WTC11 (cell line): ENCODE results near the gene HNRNPLL. TPM values are rescaled to one million over a fixed set of nuclear protein-coding genes. Genes with fewer than 3 reads are reported as not detected.

Experiments
- ATAC-seq: fragments of 200-7000 bp; cut with Tn5 transposase; 2 replicates; pipeline ENCODE4 v1.10.0; 2021; ENCODE audit warnings: mild to moderate bottlenecking, moderate library complexity
- CTCF ChIA-PET: fragments of 300-600 bp; sonication (Branson Sonifier 250); formaldehyde crosslinking; loops from one replicate; lab custom pipeline; 2021; ENCODE audit warnings: antibody characterized with exemption; lab: Charles Lee
- POLR2A ChIA-PET: fragments of 350-600 bp; sonication (Branson Sonifier 250); formaldehyde crosslinking; loops from one replicate; lab custom pipeline; 2021; ENCODE audit warnings: antibody characterized with exemption; lab: Charles Lee
- DNase-seq: peaks from one replicate; pipeline ENCODE4 v3.0.0; 2021; ENCODE audit warnings: low spot score
- H3K27ac Mint-ChIP-seq: 2 replicates; pipeline ENCODE4 v1.8.0; 2021; ENCODE audit warnings: mixed read lengths
- H3K27me3 Mint-ChIP-seq: 2 replicates; pipeline ENCODE4 v1.8.0; 2021; ENCODE audit warnings: low read depth, mild to moderate bottlenecking, moderate library complexity, mixed read lengths
- H3K36me3 Mint-ChIP-seq: 2 replicates; pipeline ENCODE4 v1.8.0; 2021; ENCODE audit warnings: mixed read lengths
- H3K4me1 Mint-ChIP-seq: 2 replicates; pipeline ENCODE4 v1.8.0; 2022; ENCODE audit warnings: mixed read lengths
- H3K4me3 Mint-ChIP-seq: 2 replicates; pipeline ENCODE4 v1.8.0; 2021; ENCODE audit warnings: mild to moderate bottlenecking, moderate library complexity, mixed read lengths
- H3K9me3 Mint-ChIP-seq: 2 replicates; pipeline ENCODE4 v1.8.0; 2021; ENCODE audit warnings: mixed read lengths
- AR ChIP-seq: fragments of 250-450 bp; sonication (Bioruptor Pico); IDR thresholded peaks from 2 replicates; pipeline ENCODE4 v1.9.0; 2021; ENCODE audit warnings: mild to moderate bottlenecking
- E2F1 ChIP-seq: sonication (generic); formaldehyde crosslinking; IDR thresholded peaks from 2 replicates; pipeline ENCODE4 v1.8.0; 2022; ENCODE audit warnings: mild to moderate bottlenecking, missing genetic modification reagents
- EMX1 ChIP-seq: fragments of 250-450 bp; sonication (Bioruptor Pico); IDR thresholded peaks from 2 replicates; pipeline ENCODE4 v1.8.0; 2021; ENCODE audit warnings: mild to moderate bottlenecking
- FOXK1 ChIP-seq: sonication (generic); formaldehyde crosslinking; IDR thresholded peaks from 2 replicates; pipeline ENCODE4 v1.8.0; 2022; ENCODE audit warnings: mild to moderate bottlenecking, moderate library complexity, missing genetic modification reagents
- JUN ChIP-seq: sonication (generic); formaldehyde crosslinking; IDR thresholded peaks from 2 replicates; pipeline ENCODE4 v1.8.0; 2023; ENCODE audit warnings: mild to moderate bottlenecking, missing genetic modification reagents
- KAT7 ChIP-seq: sonication (generic); formaldehyde crosslinking; IDR thresholded peaks from 2 replicates; pipeline ENCODE4 v1.8.1; 2023; ENCODE audit warnings: missing genetic modification reagents, mild to moderate bottlenecking, borderline replicate concordance
- MXD4 ChIP-seq: fragments of 250-450 bp; sonication (Bioruptor Pico); IDR thresholded peaks from 2 replicates; pipeline ENCODE4 v1.8.0; 2021; ENCODE audit warnings: mild to moderate bottlenecking, moderate library complexity, borderline replicate concordance
- NFE2L1 ChIP-seq: sonication (generic); formaldehyde crosslinking; IDR thresholded peaks from 2 replicates; pipeline ENCODE4 v1.8.1; 2023; ENCODE audit warnings: missing genetic modification reagents
- NR2C2 ChIP-seq: sonication (generic); formaldehyde crosslinking; IDR thresholded peaks from 2 replicates; pipeline ENCODE4 v1.8.0; 2022; ENCODE audit warnings: mild to moderate bottlenecking, missing genetic modification reagents
- PRRX2 ChIP-seq: fragments of 250-450 bp; sonication (Bioruptor Pico); IDR thresholded peaks from 2 replicates; pipeline ENCODE4 v1.8.0; 2021; ENCODE audit warnings: mild to moderate bottlenecking
- SOX15 ChIP-seq: fragments of 250-450 bp; sonication (Bioruptor Pico); IDR thresholded peaks from 2 replicates; pipeline ENCODE4 v1.9.0; 2021; ENCODE audit warnings: mild to moderate bottlenecking
- STAT6 ChIP-seq: sonication (generic); formaldehyde crosslinking; conservative IDR thresholded peaks from 2 replicates; pipeline ENCODE4 v1.8.1; 2023; ENCODE audit warnings: mild to moderate bottlenecking, low read depth, missing genetic modification reagents, moderate library complexity
- TEAD1 ChIP-seq: sonication (generic); formaldehyde crosslinking; IDR thresholded peaks from 2 replicates; pipeline ENCODE4 v1.8.0; 2022; ENCODE audit warnings: mild to moderate bottlenecking, missing genetic modification reagents
- TEAD4 ChIP-seq: sonication (generic); formaldehyde crosslinking; IDR thresholded peaks from 2 replicates; pipeline ENCODE4 v1.8.0; 2022; ENCODE audit warnings: mild to moderate bottlenecking, missing genetic modification reagents
- ZNF423 ChIP-seq: fragments of 250-450 bp; sonication (Bioruptor Pico); IDR thresholded peaks from 2 replicates; pipeline ENCODE4 v2.1.2; 2022; ENCODE audit warnings: mild to moderate bottlenecking, moderate library complexity
- ZNF532 ChIP-seq: fragments of 250-450 bp; sonication (Bioruptor Pico); IDR thresholded peaks from 2 replicates; pipeline ENCODE4 v1.9.0; 2021; ENCODE audit warnings: mild to moderate bottlenecking, borderline replicate concordance
- total RNA-seq: library from RNA; stranded (reverse); gene quantifications from 3 replicates; pipeline ENCODE4 v1.2.3, GENCODE V29; 2021
- TF ChIP-seq, protein P1 (sequence below): fragments of 250-450 bp; sonication (Bioruptor Pico); IDR thresholded peaks from 2 replicates; pipeline ENCODE4 v1.9.0; 2021; ENCODE audit warnings: mild to moderate bottlenecking
- TF ChIP-seq, protein P2 (sequence below): sonication (generic); formaldehyde crosslinking; IDR thresholded peaks from 2 replicates; pipeline ENCODE4 v1.8.0; 2022; ENCODE audit warnings: mild to moderate bottlenecking, missing genetic modification reagents

The HNRNPLL gene
- total RNA-seq, 1 experiment from 2014 or later: 65.3 TPM

GRCh38 chr2:38580115-38580636 lies 22.6 kb downstream of the HNRNPLL start (continued):
- TF ChIP-seq STAT6 (CRISPR knock-in tag): no peak
- TF ChIP-seq, protein P1, sequence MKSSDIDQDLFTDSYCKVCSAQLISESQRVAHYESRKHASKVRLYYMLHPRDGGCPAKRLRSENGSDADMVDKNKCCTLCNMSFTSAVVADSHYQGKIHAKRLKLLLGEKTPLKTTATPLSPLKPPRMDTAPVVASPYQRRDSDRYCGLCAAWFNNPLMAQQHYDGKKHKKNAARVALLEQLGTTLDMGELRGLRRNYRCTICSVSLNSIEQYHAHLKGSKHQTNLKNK (CRISPR knock-in tag): no peak

- DNase-seq (no peak), ATAC-seq (no peak)
- CTCF ChIA-PET: interaction anchor here (1.3 to 1.9 kb wide), 2 partner anchors 46 to 163 kb away, joined by 4 to 7 read pairs; no protein-coding TSS in a partner anchor
- Mint-ChIP-seq H3K36me3 (peaks cover 31% of the 10 kb centered on the region), H3K4me3 (no peak overlapping the region), H3K27me3 (no peaks in the 10 kb centered on the region), H3K9me3 (no peaks in the 10 kb centered on the region), H3K27ac (peak overlapping the region; percentile 80), H3K4me1 (peaks cover 38% of the 10 kb centered on the region)
- POLR2A ChIA-PET: no interaction called here
- TF ChIP-seq TEAD4 (CRISPR knock-in tag): no peak
- no peak for TF ChIP-seq TEAD1 (CRISPR knock-in tag)
- no peak for TF ChIP-seq KAT7
- no peak for TF ChIP-seq JUN
- no peak for TF ChIP-seq E2F1 (CRISPR knock-in tag)
These were observed 23.9 kb downstream of the HNRNPLL start for GRCh38 chr2:38578832-38579231.

GRCh38 chr2:38574278-38574677 lies 28.4 kb downstream of the HNRNPLL start:
- peaks cover 40% of the 10 kb centered on the region for H3K36me3 Mint-ChIP-seq
- CTCF ChIA-PET: interaction anchor here (0.5 to 1.6 kb wide), 2 partner anchors 19 to 44 kb away, joined by 3 read pairs; no protein-coding TSS in a partner anchor
- TF ChIP-seq NR2C2: no peak
- TF ChIP-seq JUN: no peak
- no peak for TF ChIP-seq SOX15 (CRISPR knock-in tag)
- no peak for TF ChIP-seq ZNF423 (CRISPR knock-in tag)
- TF ChIP-seq MXD4 (CRISPR knock-in tag): no peak
- TF ChIP-seq AR (CRISPR knock-in tag): no peak
- TF ChIP-seq PRRX2 (CRISPR knock-in tag): no peak

DNA sequence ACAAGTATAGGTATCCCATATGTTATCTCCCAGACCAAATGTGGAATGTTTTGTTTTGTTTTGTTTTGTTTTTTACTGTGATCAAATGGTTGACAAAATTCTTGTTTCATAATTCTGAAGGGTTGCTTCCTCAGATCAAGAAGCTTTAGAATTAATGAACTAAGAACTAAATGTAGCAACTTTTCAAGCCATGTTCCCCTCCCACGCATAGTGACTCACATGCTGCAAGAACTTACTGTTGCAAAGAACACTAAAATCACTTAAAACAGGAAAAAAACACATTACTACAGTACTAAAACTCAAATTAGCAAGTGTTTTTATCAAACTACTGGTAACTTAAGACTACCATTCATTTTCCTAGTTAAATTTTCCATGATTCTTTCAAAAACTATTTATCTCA lies 30.6 kb downstream of the HNRNPLL start:
- ATAC-seq: no peak
- DNase-seq: no peak
- Mint-ChIP-seq H3K4me3 (no peak overlapping the region), H3K36me3 (peaks cover 52% of the 10 kb centered on the region), H3K9me3 (no peaks in the 10 kb centered on the region), H3K27ac (no peak overlapping the region), H3K27me3 (no peaks in the 10 kb centered on the region), H3K4me1 (no peaks in the 10 kb centered on the region; the same call in 1 of the 2 replicates)
- ChIA-PET POLR2A (no interaction called here), CTCF (interaction anchor here (0.9 to 1.6 kb wide), 2 partner anchors 9 to 154 kb away, joined by 4 read pairs; no protein-coding TSS in a partner anchor)
- TF ChIP-seq, protein P2, sequence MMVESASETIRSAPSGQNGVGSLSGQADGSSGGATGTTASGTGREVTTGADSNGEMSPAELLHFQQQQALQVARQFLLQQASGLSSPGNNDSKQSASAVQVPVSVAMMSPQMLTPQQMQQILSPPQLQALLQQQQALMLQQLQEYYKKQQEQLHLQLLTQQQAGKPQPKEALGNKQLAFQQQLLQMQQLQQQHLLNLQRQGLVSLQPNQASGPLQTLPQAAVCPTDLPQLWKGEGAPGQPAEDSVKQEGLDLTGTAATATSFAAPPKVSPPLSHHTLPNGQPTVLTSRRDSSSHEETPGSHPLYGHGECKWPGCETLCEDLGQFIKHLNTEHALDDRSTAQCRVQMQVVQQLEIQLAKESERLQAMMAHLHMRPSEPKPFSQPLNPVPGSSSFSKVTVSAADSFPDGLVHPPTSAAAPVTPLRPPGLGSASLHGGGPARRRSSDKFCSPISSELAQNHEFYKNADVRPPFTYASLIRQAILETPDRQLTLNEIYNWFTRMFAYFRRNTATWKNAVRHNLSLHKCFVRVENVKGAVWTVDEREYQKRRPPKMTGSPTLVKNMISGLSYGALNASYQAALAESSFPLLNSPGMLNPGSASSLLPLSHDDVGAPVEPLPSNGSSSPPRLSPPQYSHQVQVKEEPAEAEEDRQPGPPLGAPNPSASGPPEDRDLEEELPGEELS (CRISPR knock-in tag): no peak
- TF ChIP-seq NFE2L1 (CRISPR knock-in tag) (no peak), FOXK1 (no peak), EMX1 (CRISPR knock-in tag) (no peak), ZNF532 (no peak)

More at GRCh38 chr2:38574278-38574677, 28.4 kb downstream of the HNRNPLL start:
- Mint-ChIP-seq H3K4me3 (no peak overlapping the region), H3K27me3 (no peaks in the 10 kb centered on the region), H3K4me1 (peaks cover 12% of the 10 kb centered on the region), H3K9me3 (no peaks in the 10 kb centered on the region), H3K27ac (no peak overlapping the region)
- ATAC-seq (no peak), DNase-seq (no peak)
- POLR2A ChIA-PET: interaction anchor here (0.5 kb wide), 1 partner anchor 26 kb away, joined by 3 read pairs; no protein-coding TSS in a partner anchor
